CD4-positive, alpha-beta T cell treated with Interleukin-4 for 4 hours (primary cell): Measurements from ENCODE around the gene ZNF217.
"Not testable (repeated sequence)": the region's sequence is repeated elsewhere in the genome, so short reads cannot be mapped to it uniquely, and the experiment has no call there.

Experiments used
- DNase-seq: peaks from one replicate; pipeline ENCODE4 v3.0.0-alpha.2; 2020

ZNF217 gene

GRCh38 chr20:53597030-53597482 lies 3.4 kb upstream of the ZNF217 start:
- DNase-seq = no peak

GRCh38 chr20:53596189-53597001 lies 2.8 kb upstream of the ZNF217 start:
- not testable (repeated sequence) for DNase-seq

- DNase-seq = not testable (repeated sequence)
Observed at GRCh38 chr20:53595742-53596141, 2.1 kb upstream of the ZNF217 start.

GRCh38 chr20:53595018-53595378 lies 1.4 kb upstream of the ZNF217 start:
- no peak for DNase-seq

- DNase-seq = peak; percentile 93
Observed at GRCh38 chr20:53594068-53595017, 704 bp upstream of the ZNF217 start.

GRCh38 chr20:53592992-53593465 lies 610 bp downstream of the ZNF217 start:
- DNase-seq = no peak

- not testable (repeated sequence) for DNase-seq
Observed at GRCh38 chr20:53592454-53592991, 1.1 kb downstream of the ZNF217 start.

- DNase-seq = not testable (repeated sequence)
Observed at GRCh38 chr20:53591941-53592441, 1.6 kb downstream of the ZNF217 start.

- DNase-seq = not testable (repeated sequence)
Observed at GRCh38 chr20:53591206-53591741, 2.4 kb downstream of the ZNF217 start.

- not testable (repeated sequence) for DNase-seq
Observed at GRCh38 chr20:53590608-53591007, 3.0 kb downstream of the ZNF217 start.

- DNase-seq = not testable (repeated sequence)
Observed at GRCh38 chr20:53590122-53590521, 3.5 kb downstream of the ZNF217 start.

GRCh38 chr20:53589321-53590065 lies 4.1 kb downstream of the ZNF217 start:
- DNase-seq = not testable (repeated sequence)

GRCh38 chr20:53587157-53587703 lies 6.4 kb downstream of the ZNF217 start:
- not testable (repeated sequence) for DNase-seq

GRCh38 chr20:53586640-53587039 lies 7.0 kb downstream of the ZNF217 start:
- DNase-seq = no peak

- DNase-seq = not testable (repeated sequence)
Observed at GRCh38 chr20:53585910-53586309, 7.7 kb downstream of the ZNF217 start.

- DNase-seq = not testable (repeated sequence)
Observed at GRCh38 chr20:53585004-53585569, 8.6 kb downstream of the ZNF217 start.

GRCh38 chr20:53584550-53584913 lies 9.1 kb downstream of the ZNF217 start:
- DNase-seq = not testable (repeated sequence)

- not testable (repeated sequence) for DNase-seq
Observed at GRCh38 chr20:53583660-53584549, 9.7 kb downstream of the ZNF217 start.

- peak; percentile 77 for DNase-seq
Observed at GRCh38 chr20:53582574-53583351, 10.9 kb downstream of the ZNF217 start.
